ENCODE data around the gene RAPGEF5.

DNA sequence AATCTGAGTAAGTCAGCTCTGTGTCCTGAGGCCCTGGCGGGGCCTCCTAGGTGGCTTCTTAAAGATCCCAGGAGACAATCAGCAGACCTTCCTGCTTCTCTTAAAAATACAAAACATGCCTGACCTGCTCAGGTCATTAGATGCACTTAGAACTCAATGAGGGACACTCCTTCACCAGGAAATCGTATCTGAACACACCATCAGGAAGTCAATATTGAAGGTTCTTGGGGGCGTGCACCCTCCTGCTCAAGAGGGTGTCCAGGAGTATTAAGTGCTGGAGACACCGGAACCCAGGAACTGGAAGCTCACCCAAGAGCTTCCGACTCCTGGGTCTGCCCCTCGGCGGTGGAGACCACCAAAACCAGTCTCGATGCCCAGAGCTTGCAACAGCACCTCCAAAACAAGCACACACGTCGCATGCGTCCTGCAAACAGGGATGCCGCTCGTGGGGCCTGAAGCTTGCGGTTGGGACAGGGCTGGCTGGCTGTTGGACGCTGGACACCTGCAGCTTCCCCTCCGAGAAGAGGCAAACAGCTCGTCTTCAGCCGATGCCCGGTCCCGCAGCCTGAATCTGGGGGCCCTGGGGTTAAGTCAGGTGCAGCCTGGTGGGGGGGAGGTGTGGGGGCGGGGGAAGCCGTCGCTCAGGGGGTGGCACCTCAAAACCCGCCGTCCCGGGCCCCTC lies 803 bp downstream of the RAPGEF5 start:
- TF ChIP-seq, protein P1, sequence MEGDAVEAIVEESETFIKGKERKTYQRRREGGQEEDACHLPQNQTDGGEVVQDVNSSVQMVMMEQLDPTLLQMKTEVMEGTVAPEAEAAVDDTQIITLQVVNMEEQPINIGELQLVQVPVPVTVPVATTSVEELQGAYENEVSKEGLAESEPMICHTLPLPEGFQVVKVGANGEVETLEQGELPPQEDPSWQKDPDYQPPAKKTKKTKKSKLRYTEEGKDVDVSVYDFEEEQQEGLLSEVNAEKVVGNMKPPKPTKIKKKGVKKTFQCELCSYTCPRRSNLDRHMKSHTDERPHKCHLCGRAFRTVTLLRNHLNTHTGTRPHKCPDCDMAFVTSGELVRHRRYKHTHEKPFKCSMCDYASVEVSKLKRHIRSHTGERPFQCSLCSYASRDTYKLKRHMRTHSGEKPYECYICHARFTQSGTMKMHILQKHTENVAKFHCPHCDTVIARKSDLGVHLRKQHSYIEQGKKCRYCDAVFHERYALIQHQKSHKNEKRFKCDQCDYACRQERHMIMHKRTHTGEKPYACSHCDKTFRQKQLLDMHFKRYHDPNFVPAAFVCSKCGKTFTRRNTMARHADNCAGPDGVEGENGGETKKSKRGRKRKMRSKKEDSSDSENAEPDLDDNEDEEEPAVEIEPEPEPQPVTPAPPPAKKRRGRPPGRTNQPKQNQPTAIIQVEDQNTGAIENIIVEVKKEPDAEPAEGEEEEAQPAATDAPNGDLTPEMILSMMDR (conservative IDR thresholded peaks at IDR 0.05) = no peak
- no peak for TF ChIP-seq EZH2 (IDR thresholded peaks at IDR 0.05; ENCODE audit: low read depth)
